GM11168 (cell line): ENCODE measurements around the gene PPP2R5E.
"Not testable (repeated sequence)": the region's sequence is repeated elsewhere in the genome, so short reads cannot be mapped to it uniquely, and the experiment has no call there.

Experiments
- in situ Hi-C: fragments of 300-500 bp; cut with MboI; formaldehyde crosslinking; loops from one replicate; pipeline ENCODE4 v1.12.0; 2022; ENCODE audit warnings: low sequenced_read_pairs; ENCODE audit not compliant: unreplicated experiment

The PPP2R5E gene

DNA sequence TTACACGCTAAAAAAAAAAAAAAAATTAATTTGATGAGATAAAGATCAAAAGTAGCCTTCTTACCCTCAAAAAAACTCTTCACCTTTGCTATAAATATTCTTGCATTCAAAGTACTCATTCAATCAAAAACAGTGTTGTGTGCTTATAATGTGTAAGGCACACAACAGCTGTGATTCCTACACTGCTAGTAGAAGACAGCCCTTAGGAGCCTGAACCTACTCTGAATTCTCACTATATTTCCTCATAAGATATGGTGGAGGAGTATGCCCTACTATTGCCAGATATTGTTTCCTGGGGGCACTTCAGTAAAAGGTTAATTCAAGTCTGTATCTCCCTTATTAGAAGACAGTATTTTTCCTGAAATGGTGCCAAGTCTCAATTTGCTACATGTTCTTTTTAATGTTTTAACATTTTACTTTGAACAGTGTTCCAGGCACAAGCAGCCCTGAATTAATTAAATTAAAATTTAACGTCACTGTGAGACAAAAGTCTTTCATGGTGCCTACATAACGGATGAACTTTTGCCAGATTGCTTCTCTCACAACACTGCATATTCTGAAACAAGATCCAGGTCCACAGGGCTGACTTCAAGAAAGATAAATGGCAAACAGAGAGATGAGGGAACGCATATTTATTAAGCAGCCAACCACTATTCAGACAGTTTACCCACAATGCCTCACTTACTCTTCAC lies 19.3 kb downstream of the PPP2R5E start:
- in situ Hi-C loops, result no loop called here

DNA sequence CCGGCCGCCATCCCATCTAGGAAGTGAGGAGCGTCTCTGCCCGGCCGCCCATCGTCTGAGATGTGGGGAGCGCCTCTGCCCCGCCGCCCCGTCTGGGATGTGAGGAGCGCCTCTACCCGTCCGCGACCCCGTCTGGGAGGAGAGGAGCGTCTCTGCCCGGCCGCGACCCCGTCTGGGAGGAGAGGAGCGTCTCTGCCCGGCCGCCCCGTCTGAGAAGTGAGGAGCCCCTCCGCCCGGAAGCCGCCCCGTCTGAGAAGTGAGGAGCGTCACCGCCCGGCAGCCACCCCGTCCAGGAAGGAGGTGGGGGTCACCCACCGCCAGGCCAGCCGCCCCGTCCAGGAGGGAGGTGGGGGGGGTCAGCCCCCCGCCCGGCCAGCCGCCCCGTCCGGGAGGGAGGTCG lies 20.7 kb downstream of the PPP2R5E start:
- in situ Hi-C loops, result not testable (repeated sequence)

DNA sequence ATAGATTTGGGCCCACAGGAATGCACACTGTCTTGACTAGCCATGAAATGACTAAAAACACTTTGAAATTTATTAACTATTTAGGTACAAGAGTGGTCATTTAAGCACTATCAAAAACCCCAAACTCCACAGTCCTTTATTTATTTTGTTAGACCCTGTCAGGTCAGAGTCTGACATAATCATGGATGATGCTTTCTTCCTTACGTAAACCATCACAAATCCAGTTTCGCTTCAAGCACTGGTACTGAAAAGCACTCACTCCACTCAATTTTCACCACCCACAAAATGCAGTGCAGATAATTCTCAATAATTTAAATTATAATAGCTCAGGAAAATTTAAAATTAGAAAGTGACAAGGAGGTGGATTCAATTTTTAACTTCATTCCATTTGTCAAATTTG lies 25.8 kb downstream of the PPP2R5E start:
- in situ Hi-C loops, result no loop called here

DNA sequence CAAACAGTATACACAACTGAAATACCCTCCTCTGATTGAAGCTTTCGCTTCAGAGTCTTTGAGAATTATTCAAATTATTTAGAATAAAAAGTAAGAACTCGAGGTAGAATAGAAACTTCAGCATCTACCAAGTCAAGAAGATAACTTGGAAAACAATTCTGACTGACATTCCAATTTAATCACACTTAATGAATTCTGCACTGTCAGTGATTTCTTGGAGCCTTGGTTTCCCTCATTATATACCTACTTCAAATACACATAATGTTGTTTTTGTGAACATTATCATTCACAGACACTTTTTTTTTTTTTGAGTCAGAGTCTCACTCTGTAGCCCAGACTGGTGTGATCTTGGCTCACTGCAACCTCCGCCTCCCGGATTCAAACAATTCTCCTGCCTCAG lies 27.9 kb downstream of the PPP2R5E start:
- in situ Hi-C loops, result no loop called here

DNA sequence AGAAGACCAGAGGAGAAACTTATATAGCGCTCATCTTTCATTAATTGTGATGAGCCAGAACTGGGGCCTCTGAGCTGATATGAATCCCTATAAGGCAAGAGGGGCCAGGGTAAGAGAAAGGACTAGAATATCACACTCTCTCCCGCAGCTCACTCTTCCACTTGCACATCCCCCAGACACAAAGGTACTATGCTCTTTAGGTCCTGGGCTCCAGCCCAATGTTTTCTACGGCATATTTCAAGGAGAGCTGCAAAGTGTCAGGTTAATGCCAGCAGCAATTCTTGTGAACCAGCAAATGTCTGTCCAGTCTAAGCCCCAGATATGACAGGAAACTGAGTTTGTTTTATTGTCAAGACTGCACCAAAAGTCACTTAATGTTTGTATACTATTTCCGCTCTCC lies 29.4 kb downstream of the PPP2R5E start:
- in situ Hi-C loops, result no loop called here

DNA sequence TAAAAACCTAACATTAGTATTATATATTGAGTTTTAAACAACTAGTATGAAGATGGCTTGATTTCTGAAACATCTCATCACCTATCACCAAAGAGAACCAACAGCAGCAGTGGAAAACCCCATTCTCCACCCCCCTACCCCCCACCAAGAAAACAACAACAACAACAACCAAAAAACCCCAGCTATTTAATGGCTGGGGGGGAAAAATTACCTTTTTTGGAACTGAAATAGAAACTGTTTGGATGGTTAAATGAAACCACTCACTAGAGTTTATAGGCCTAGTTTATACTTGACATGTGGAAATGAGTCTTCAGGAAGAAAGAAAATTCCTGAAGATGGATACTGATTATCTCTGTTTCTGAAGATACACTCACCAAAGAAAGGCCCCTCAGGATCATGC lies 30.3 kb downstream of the PPP2R5E start:
- in situ Hi-C loops, result no loop called here

DNA sequence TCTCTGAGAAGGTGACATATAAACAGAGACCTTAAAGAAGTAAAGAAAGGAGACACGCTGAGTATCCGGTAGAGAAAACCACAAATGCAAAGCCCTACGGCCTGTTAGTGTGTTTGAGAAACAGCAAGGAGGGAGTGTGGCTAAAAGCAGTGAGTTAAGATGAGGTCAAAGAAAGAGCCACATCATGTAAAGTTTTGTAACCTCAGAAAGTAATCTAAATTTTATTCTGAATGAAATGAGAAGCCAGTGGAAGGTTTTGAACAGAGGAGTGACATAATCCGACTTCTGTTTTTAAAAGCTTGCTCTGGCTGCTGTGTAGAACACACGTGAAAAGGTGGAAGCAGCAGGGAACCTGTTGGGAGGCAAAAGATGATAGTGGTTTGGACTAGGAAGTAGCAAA lies 32.6 kb downstream of the PPP2R5E start:
- in situ Hi-C loops, result no loop called here

DNA sequence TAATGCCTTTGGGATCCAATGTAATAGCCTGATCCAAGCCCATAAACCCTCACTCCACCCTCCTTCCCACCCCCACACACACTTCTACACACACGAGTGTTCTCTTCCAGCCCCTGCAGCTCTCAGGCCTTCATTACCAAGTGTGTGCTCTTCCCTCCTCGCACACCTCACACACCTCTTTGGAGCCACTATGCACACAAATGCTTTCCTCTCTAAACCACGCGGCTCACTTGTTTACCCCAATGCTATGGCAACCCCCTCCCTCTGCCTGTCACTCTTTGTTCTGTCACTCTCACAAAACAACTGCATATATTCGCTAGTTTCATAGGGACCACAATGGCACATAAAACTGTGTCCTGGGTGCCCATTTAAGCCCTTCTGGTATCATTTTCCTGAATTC lies 35.1 kb downstream of the PPP2R5E start:
- in situ Hi-C loops, result no loop called here

DNA sequence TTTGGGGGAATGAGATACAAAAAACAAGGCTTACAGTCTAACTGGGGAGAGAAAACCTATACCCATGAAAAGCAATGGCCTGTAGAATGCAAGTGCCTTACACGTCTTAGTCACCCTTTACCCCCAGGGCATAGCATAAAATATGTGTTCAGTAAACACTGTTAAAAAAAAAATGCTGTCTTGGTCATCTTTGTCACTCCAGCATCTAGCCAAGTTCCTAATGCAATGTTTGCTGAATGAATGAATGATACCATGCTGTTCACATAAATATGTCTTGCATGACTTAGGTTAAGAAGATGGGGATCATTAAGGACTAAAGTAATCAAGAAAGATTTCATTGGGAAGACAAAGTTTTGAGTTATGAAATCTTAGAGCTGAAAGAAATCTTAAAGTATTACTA lies 38.5 kb downstream of the PPP2R5E start:
- in situ Hi-C loops, result no loop called here

DNA sequence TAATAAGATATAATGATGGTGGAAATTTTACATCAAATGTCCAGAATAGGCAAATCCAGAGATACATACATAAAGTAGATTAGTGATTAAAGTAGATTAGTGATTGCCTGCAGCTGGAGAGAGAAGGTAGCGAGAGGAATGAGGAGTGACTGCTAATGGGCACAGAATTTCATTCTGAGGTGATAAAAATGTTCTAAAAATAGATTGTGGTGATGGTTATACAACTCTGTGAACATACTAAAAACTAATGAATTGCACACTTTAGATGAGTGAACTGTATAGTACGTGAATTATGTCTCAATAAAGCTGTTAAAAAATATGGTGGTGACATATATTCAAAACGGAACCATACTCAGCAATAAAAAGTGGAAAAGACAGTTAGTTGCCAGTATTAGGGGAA lies 41.7 kb downstream of the PPP2R5E start:
- in situ Hi-C loops, result no loop called here

DNA sequence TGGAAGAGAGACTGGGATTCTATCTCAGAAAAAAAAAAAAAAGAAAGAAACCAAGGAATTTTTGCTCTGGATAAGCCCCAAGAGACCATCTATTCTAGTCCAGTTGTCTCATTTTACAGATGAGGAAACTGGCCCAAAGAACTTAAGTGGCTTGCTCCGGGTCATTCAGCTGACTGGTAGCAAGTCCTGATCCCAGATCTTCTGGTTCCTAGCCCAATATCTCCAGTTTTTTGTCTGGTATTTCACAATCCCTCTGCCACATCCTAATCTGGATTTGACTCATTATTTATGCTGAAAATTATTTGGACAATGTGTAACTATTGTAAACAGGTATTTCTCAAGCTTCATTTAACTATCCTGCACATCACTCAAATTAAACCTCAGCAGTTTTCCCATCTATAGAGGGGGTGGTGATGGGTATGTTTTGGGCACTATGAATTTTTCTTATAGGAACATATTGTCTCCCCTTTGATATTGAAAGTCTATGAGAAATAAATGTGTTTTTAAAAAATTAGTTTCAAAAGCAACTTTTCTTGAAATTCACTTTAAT lies 43.4 kb downstream of the PPP2R5E start:
- in situ Hi-C loops, result no loop called here

DNA sequence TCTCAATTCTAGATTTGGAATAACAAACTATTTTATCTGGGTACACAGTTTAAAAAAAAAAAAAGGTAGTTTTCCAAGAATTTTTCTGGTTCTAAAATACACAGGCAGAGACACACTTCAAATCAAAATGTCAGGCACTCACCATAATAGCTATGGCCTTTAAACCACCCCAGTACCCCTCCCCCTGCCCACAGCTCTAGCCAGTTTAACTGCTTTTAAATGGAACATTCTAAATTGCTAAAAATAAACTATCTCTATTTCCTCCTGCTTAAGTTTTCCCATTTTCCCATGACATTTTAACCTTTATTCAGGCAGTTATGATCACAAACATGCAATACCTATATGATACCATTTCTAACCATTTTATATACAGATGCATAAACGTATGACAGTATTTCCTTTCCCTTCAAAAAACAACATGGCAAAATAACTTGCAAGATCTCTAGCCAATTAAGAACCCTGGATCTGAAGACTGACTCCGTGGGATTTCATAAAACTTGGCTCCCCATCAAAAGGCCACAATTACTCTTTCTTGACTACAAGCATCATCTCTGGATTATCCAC lies 46.3 kb downstream of the PPP2R5E start:
- in situ Hi-C loops, result no loop called here

DNA sequence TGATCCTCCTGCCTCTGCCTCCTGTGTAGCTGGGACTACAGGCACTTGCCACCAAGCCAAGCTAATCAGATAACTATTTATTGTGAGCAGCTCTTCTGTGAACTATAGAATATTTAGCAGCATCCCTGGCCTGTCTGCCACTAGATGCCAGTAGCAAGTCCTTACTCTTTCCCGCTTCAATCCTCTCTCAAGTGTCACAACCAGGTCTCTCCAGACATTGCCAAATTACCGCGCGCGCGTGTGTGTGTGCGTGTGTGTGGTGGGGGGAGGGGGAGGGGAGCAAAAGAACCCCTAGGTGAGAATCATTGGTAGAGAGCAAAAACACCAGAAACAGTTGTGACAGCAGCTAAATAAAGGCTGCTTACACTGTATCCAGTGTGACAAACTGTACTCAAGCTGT lies 49.9 kb downstream of the PPP2R5E start:
- in situ Hi-C loops, result no loop called here

DNA sequence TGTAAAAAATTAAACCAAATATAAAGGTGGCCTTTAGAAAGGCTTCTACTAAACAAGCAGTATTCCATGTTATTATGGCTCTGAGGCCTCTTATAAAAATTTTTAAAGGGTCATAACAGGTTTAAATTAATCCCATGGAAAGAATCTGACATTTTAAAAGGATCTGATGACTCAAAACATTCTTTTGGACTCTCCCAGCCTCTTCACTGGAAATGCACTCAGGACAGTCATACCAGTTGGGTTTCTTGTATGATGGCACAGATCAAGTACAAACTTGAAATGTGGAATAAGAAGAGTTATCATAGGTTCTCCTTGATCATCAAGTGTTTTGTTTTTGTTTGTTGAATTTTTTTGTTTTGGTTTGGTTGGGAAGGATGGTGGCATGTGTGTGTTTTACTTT lies 50.8 kb downstream of the PPP2R5E start:
- in situ Hi-C loops, result no loop called here

DNA sequence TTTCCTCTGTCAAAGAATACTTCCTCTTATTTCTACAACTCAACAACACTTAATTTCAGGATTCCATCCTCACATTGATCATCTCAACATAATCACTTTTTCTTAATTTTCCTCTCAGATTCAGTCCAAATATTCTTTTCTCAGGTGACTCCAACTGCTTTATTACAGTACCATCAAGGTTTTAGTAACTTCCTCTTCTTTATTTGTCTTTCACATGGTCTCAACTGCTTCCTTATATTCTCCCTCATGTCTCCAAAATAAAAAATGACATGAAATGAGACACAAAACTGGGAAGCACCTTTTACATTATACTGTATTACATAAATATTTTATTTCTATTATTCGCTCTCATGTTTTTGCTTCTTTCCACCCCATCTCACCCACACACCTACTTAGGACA lies 55.5 kb downstream of the PPP2R5E start:
- in situ Hi-C loops, result no loop called here

DNA sequence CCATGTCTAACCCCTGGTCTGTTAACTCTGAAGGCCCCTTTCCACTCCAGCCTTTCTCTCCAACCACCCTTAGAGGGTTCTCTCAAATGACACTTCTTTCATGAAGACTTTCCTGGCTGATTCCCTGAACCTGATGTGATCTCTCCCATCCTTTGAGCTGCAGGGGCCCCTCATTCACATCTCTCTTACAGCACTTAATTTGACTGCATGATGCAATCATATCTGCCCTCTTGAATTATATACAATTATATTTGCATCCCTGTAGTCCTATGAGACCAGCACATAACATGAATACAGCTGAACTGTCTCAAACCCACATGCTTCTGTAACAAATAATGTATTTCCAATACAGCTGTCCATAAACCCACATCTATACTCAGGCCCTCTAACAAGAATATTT lies 56.4 kb downstream of the PPP2R5E start:
- in situ Hi-C loops, result no loop called here

DNA sequence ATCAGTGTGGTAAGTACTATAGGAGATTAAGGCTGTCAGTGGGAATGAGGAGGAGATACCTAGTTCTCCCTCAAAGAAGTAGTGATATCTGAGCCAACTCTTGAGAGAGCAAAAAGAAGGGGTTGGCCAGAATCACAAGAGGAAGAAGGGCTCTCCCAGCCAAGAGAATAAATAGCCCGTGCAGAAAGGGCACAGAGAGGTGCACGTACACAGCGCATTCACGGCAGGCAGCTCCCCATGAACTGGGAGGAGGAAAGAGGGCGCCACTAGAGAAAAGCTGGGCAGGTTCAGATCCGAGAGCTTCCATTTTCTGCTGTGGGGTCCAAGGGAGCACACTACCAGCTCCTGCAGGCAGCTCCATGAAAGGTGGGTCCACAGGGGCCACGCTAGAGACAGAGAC lies 59.9 kb downstream of the PPP2R5E start:
- in situ Hi-C loops, result no loop called here

DNA sequence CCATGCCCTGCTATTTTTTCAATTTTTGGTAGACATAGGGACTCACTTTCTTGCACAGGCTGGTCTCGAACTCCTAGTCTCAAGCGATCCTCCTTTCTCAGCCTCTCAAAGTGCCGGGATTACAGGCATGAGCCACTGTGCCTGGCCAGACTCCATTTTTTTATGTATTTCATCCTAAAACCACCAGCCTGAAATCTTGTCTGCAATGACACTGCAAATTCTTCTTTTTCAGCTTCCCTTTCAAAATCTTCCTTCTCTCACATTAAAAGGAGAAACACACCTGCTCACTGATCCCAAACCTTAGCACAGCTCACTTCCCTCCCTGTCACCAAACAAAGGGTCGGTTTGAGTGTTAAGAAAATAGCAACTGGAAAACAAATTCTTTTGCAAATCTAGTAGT lies 62.6 kb downstream of the PPP2R5E start:
- in situ Hi-C loops, result no loop called here

DNA sequence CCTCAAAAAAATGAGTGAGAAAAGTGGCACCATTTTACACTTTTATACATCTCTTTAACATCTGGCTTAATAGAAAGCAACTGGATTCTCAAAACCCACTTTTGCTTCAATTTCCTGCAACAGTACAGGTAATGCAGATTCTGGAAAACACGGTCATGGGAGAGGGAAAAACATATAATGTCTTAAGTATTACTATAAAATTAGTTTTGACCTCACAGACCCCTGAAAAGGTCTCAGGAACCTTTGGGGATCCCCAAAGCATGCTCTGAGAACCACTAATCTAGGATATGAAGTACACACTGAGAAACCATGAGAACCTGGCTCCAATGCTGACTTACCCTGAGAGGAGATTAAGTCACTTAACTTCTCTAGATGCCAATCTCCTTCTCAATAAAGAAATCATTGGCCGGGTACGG lies 64.7 kb downstream of the PPP2R5E start:
- in situ Hi-C loops, result no loop called here

DNA sequence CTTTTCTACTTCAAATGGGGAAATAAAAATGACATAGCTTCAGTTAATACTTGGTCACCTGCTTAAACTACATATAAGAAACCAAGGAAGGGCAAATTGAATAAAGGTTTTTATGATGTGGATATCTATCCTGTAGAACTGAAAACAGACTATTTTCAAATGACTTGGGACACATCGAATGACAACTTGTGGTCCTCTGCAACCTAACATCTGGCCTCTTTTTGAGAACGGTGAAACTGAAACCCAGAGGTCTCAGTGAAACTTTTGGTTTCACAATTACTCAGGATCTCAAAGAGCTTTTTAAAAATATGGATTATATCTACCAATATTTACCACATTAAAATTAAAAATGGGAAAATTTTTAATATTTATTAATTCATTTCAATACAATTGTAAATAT lies 65.2 kb downstream of the PPP2R5E start:
- in situ Hi-C loops, result no loop called here

DNA sequence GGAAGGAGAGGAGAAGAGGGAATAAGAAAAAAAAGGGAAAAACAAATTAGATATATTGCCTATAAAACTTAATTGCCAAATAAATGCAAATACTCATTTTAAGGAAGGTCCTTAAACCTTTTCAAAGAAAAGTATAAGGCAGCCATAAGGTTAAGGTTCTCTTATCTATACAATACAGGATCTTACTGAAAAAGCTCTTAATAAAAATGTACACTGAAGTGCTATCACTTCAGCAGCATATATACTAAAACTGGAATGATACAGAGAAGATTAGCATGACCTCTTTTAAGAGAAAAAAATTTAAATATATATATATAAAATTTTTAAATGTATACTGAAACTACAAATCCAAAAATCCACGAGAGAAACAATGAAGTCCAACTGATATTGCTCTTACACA lies 65.6 kb downstream of the PPP2R5E start:
- in situ Hi-C loops, result no loop called here

DNA sequence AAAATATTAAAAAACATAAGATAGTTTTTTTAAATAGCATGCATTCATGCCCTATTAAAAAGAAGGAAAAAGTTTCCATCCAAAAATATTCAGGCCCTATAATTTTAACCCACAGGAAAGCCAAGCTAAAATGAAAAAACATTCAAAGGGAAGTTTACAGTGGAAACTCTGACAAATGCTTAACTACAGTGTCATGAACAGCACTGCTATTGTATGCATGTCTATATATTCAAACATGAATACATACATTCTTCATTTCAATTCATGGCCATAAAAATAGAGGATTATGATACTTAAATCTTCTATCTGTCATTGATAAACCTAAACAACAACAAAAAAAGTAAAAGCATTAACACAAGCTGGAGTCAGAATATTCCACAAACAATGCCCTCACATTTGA lies 67.4 kb downstream of the PPP2R5E start:
- in situ Hi-C loops, result no loop called here
